Prostate gland (tissue), 2 donors: ENCODE measurements around the gene SLC16A5. TPM values are rescaled to one million over a fixed set of nuclear protein-coding genes. Genes with fewer than 3 reads are reported as not detected.

ENCODE experiments used
- DNase-seq: peaks from one replicate; pipeline ENCODE4 v3.0.0-alpha.2; 2019; ENCODE audit warnings: low spot score
- H3K27ac ChIP-seq, 2 donors: fragments of 200-600 bp; sonication (generic); 2 replicates each; pipeline ENCODE4 v1.5.1; 2017 to 2019
- H3K27me3 ChIP-seq: fragments of 200-600 bp; sonication (generic); replicated peaks from 2 replicates; pipeline ENCODE4 v1.5.1; 2019; ENCODE audit not compliant: insufficient read depth
- H3K36me3 ChIP-seq, 2 donors: fragments of 200-600 bp; sonication (generic); 1 replicate in 1 of 2; 2 replicates in 1 of 2; pipeline versions ENCODE4 v1.5.1 to v1.8.1; 2017 to 2019
- H3K4me1 ChIP-seq: fragments of 200-600 bp; sonication (generic); replicated peaks from 2 replicates; pipeline ENCODE4 v1.5.1; 2019
- H3K4me3 ChIP-seq, 2 donors: fragments of 200-600 bp; sonication (generic); 2 replicates each; pipeline ENCODE4 v1.5.1; 2017 to 2019
- H3K9me3 ChIP-seq: fragments of 200-600 bp; sonication (generic); 2 replicates; pipeline ENCODE4 v1.5.1; 2017
- CTCF ChIP-seq, 4 experiments: fragments of 200-600 bp in 2 of 4; fragments of 450-650 bp in 2 of 4; sonication (generic) in 2 of 4; IDR thresholded peaks; 1 replicate in 3 of 4; 2 replicates in 1 of 4; pipeline ENCODE4 v1.5.1; 2016 to 2019; ENCODE audit warnings: antibody characterized with exemption in 4 of 4, mild to moderate bottlenecking in 2 of 4, moderate library complexity in 2 of 4
- POLR2A ChIP-seq: fragments of 450-650 bp; IDR thresholded peaks from one replicate; pipeline ENCODE4 v1.6.1; 2016; ENCODE audit warnings: antibody characterized with exemption, mild to moderate bottlenecking
- POLR2AphosphoS5 ChIP-seq: sonication (generic); formaldehyde crosslinking; IDR thresholded peaks from one replicate; pipeline ENCODE4 v1.6.1; 2017; ENCODE audit warnings: antibody characterized with exemption
- WGBS: methylation state at CpG from one replicate; pipeline ENCODE4 v1.1.5; 2018; 5-methylcytosine and 5-hydroxymethylcytosine counted together
- intact Hi-C: fragments of 100-400 bp; cut with DNase I; formaldehyde crosslinking; loops from one replicate; pipeline ENCODE4 v1.14.2; 2022
- total RNA-seq, 2 donors: library from RNA; depleted of rRNA; stranded (reverse); fragments of >200 nt; gene quantifications; one replicate each; pipeline ENCODE4 v1.1.0, GENCODE V29; 2016

SLC16A5 gene
- total RNA-seq, 2 donors from 2014 or later: 65.0 to 66.4 TPM

- H3K27ac ChIP-seq: peak overlapping the region; percentile 89 to 91
- H3K36me3 ChIP-seq: no peaks in the 10 kb centered on the region
- WGBS: 74% methylated on average over 10 of the region's 11 CpGs
- peak overlapping the region; percentile 61 to 67 for H3K4me3 ChIP-seq
- H3K4me1 ChIP-seq: peaks cover 10% of the 10 kb centered on the region
- H3K27me3 ChIP-seq: no peaks in the 10 kb centered on the region
- intact Hi-C loops: no loop called here
- TF ChIP-seq POLR2AphosphoS5 (no peak), POLR2A (no peak), CTCF (IDR thresholded peaks at IDR 0.05) (no peak)
- no peaks in the 10 kb centered on the region for H3K9me3 ChIP-seq
- no peak for DNase-seq
Observed at GRCh38 chr17:75088465-75089417, 987 bp downstream of the SLC16A5 start.

DNA sequence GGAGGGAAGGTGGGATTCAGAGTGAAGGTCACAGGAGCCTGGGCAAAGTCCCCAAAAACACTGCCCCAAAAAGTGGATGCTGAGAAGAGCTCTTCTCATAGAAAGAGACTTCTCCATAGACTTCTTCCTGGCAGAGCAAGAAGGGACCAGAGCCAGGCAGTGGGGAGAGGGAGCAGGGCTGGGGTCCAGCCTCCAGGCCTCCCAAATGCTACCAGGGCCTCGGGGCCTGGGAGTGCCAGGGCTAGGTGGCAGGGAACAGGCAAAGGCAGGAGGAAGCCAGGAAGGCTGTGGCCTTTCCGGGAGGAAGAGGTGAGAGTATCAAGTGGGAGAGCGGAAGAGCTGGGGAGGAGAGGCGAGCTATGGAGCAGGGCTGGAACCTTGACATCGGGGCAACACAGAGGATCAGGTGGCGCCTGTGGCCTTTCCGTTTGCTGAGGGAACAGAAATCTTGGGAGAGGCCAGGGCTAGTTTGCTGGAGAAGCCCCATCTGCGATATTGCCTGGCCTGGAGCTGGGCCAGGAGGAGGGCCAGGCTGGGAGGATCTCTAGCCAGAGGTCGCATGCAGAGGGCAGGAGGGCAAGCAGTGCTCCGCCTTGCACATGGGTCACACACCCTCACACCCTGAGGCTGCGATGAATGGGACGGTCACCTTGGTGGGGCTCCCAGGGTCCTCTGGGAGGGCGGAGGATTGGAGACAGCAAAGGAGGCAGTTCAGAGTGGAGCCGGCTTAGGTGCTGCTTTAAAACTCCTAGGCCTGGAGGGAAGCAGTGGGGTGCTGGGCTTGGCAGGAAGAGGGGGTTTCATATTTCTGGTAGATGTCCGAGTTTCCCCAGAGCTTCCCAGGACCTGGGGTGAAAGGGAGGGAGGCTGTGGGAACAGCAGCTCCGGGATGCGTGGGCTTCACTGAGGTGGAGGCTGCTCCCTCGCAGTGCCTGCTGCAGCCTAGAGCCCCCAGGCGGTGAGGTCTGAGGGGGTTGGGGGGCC, 3.4 kb downstream of the SLC16A5 start:
- Histone ChIP-seq H3K27me3 (no peaks in the 10 kb centered on the region), H3K36me3 (no peaks in the 10 kb centered on the region), H3K9me3 (no peaks in the 10 kb centered on the region), H3K27ac (peak overlapping the region; percentile 70 to 78), H3K4me1 (peaks cover 15% of the 10 kb centered on the region), H3K4me3 (no peak overlapping the region)
- DNase-seq: no peak
- intact Hi-C loops: no loop called here
- WGBS: 54% methylated on average over 19 of the region's 19 CpGs
- TF ChIP-seq CTCF (IDR thresholded peaks at IDR 0.05) (no peak), POLR2AphosphoS5 (no peak), POLR2A (no peak)

DNA sequence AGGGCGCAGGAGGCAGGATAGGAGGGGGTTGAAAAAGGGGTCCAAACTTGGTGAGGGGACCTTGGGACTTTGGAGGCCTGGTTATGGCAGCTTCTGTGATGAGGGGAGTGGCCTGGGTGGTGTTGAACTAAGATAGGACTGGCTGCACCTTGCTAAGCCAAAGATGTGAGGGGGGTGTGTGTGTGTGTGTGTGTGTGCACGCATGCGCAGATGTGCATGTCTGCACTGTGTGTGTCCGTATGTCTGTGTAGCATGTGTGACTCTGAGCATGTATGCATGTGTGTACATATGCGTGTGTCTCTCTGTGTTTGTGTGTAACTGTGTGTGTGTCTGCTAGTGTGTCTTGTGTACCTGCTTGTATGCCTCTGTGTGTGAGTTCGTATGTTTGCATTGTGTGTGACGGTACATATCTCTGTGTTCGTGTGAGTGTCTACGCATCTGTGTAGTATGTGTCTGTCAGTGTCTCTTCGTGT, 4.1 kb downstream of the SLC16A5 start:
- Histone ChIP-seq H3K36me3 (no peaks in the 10 kb centered on the region), H3K27me3 (no peaks in the 10 kb centered on the region), H3K9me3 (no peaks in the 10 kb centered on the region), H3K4me3 (no peak overlapping the region), H3K27ac (peak overlapping the region; percentile 70 to 78), H3K4me1 (peaks cover 17% of the 10 kb centered on the region)
- intact Hi-C loops: no loop called here
- no peak for DNase-seq
- TF ChIP-seq POLR2AphosphoS5 (no peak), POLR2A (no peak), CTCF (IDR thresholded peaks at IDR 0.05) (no peak)
- 82% methylated on average over 10 of the region's 10 CpGs for WGBS

DNA sequence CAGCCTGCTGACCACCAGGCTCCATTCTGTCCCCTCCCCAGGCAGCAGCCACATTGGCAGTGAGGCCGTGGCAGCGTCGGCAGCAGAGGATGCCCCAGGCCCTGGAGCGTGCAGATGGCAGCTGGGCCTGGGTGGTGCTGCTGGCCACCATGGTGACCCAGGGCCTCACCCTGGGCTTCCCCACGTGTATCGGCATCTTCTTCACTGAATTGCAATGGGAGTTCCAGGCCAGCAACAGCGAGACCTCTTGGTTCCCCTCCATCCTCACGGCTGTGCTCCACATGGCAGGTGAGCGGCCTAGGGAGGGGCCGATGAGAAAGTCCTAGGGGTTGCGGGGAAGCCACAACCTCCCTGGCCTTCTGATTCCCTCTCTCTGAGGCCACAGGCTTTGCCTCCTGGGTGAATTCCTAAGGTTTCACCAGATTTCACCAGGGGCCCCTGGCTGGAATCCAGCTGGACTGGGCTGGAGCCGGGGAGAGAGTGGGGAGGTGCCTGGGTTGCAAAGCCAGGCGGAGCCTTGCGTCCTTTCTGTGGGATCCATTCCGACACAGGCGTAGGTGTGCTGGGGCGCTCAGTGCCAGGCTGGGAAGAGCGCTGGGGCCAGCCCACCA, 5.9 kb downstream of the SLC16A5 start:
- H3K4me3 ChIP-seq: no peak overlapping the region
- WGBS: 77% methylated on average over 16 of the region's 18 CpGs

More for the DNA sequence above, 5.9 kb downstream of the SLC16A5 start:
- Histone ChIP-seq H3K4me1 (peaks cover 17% of the 10 kb centered on the region), H3K9me3 (no peaks in the 10 kb centered on the region), H3K36me3 (no peaks in the 10 kb centered on the region), H3K27me3 (no peaks in the 10 kb centered on the region), H3K27ac (peak overlapping the region; percentile 70 to 78)
- intact Hi-C loops: no loop called here
- TF ChIP-seq POLR2A (no peak), POLR2AphosphoS5 (no peak), CTCF (IDR thresholded peaks at IDR 0.05) (no peak)
- no peak for DNase-seq
